HepG2 (cell line): ENCODE data around the gene USP34. TPM values are rescaled to one million over a fixed set of nuclear protein-coding genes. Genes with fewer than 3 reads are reported as not detected.

ENCODE experiments used
- ARID5B ChIP-seq: IDR thresholded peaks from 2 replicates; pipeline ENCODE4 v1.4.0; 2020; ENCODE audit warnings: mild to moderate bottlenecking, missing genetic modification reagents
- CREM ChIP-seq, 2 experiments: sonication (generic) in 1 of 2; formaldehyde crosslinking in 1 of 2; IDR thresholded peaks; 2 replicates each; pipeline versions ENCODE4 v1.4.0 to v1.6.1; 2016 to 2020; ENCODE audit warnings: antibody characterized with exemption in 1 of 2, mild to moderate bottlenecking in 1 of 2, missing genetic modification reagents in 1 of 2
- DR1 ChIP-seq: sonication (generic); formaldehyde crosslinking; IDR thresholded peaks from 2 replicates; pipeline ENCODE4 v1.8.0; 2021; ENCODE audit warnings: mild to moderate bottlenecking, missing genetic modification reagents, inconsistent platforms
- ELF1 ChIP-seq: sonication (generic); formaldehyde crosslinking; IDR thresholded peaks from 2 replicates; pipeline ENCODE4 v1.4.0; 2020; ENCODE audit warnings: missing genetic modification reagents
- FOXA1 ChIP-seq, 2 experiments: fragments of 450-650 bp in 1 of 2; sonication (generic) in 1 of 2; formaldehyde crosslinking in 1 of 2; IDR thresholded peaks; 2 replicates each; pipeline versions ENCODE4 v1.4.0 to v1.6.1; 2016 to 2020; ENCODE audit warnings: missing genetic modification reagents in 1 of 2
- FOXM1 ChIP-seq: sonication (generic); formaldehyde crosslinking; IDR thresholded peaks from 2 replicates; pipeline ENCODE4 v1.5.0; 2020; ENCODE audit warnings: missing genetic modification reagents
- IRF2 ChIP-seq: IDR thresholded peaks from 2 replicates; pipeline ENCODE4 v1.6.1; 2018; ENCODE audit warnings: missing genetic modification reagents, missing compliant biosample characterization
- IRX3 ChIP-seq: sonication (generic); formaldehyde crosslinking; IDR thresholded peaks from 2 replicates; pipeline ENCODE4 v1.8.1; 2023; ENCODE audit warnings: mild to moderate bottlenecking, low read depth, missing genetic modification reagents, borderline replicate concordance
- KMT2A ChIP-seq: sonication (generic); formaldehyde crosslinking; IDR thresholded peaks from 2 replicates; pipeline ENCODE4 v1.4.0; 2020; ENCODE audit warnings: missing genetic modification reagents
- MIER3 ChIP-seq: IDR thresholded peaks from 2 replicates; pipeline ENCODE4 v1.6.1; 2016; ENCODE audit warnings: missing compliant biosample characterization, borderline replicate concordance
- RFX1 ChIP-seq: fragments of 450-650 bp; IDR thresholded peaks from 2 replicates; pipeline ENCODE4 v1.6.1; 2017
- SOX6 ChIP-seq, 2 experiments: fragments of 450-650 bp in 1 of 2; sonication (generic) in 1 of 2; formaldehyde crosslinking in 1 of 2; IDR thresholded peaks; 2 replicates each; pipeline versions ENCODE4 v1.4.0 to v1.6.1; 2017 to 2020; ENCODE audit warnings: antibody characterized with exemption in 1 of 2, mild to moderate bottlenecking in 1 of 2, missing genetic modification reagents in 1 of 2
- SP4 ChIP-seq: sonication (generic); formaldehyde crosslinking; IDR thresholded peaks from 2 replicates; pipeline ENCODE4 v1.8.1; 2023; ENCODE audit warnings: mild to moderate bottlenecking, missing genetic modification reagents
- TARDBP ChIP-seq: sonication (generic); formaldehyde crosslinking; IDR thresholded peaks from 2 replicates; pipeline ENCODE4 v1.8.0; 2022; ENCODE audit warnings: mild to moderate bottlenecking, missing genetic modification reagents
- YEATS4 ChIP-seq: sonication (generic); formaldehyde crosslinking; IDR thresholded peaks from 2 replicates; pipeline ENCODE4 v1.4.0; 2020; ENCODE audit warnings: missing genetic modification reagents, borderline replicate concordance
- ZBTB3 ChIP-seq: sonication (generic); formaldehyde crosslinking; IDR thresholded peaks from 2 replicates; pipeline ENCODE4 v1.4.0; 2020; ENCODE audit warnings: low read depth, mild to moderate bottlenecking, moderate library complexity, missing genetic modification reagents, borderline replicate concordance
- ZHX1 ChIP-seq: sonication (generic); formaldehyde crosslinking; IDR thresholded peaks from 2 replicates; pipeline ENCODE4 v1.8.1; 2022; ENCODE audit warnings: low read depth, mild to moderate bottlenecking, missing genetic modification reagents
- ZKSCAN8 ChIP-seq: IDR thresholded peaks from 2 replicates; pipeline ENCODE4 v1.6.1; 2016; ENCODE audit warnings: borderline replicate concordance, missing genetic modification reagents, missing compliant biosample characterization
- ZNF333 ChIP-seq: sonication (generic); formaldehyde crosslinking; IDR thresholded peaks from 2 replicates; pipeline ENCODE4 v1.4.0; 2020; ENCODE audit warnings: mild to moderate bottlenecking, missing genetic modification reagents, borderline replicate concordance
- ZNF414 ChIP-seq: sonication (generic); formaldehyde crosslinking; IDR thresholded peaks from 2 replicates; pipeline ENCODE4 v1.5.0; 2020; ENCODE audit warnings: missing genetic modification reagents
- ZNF484 ChIP-seq: sonication (generic); formaldehyde crosslinking; IDR thresholded peaks from 2 replicates; pipeline ENCODE4 v1.5.1; 2020; ENCODE audit warnings: mild to moderate bottlenecking, low read depth, missing genetic modification reagents, borderline replicate concordance
- ZNF788 ChIP-seq: sonication (generic); formaldehyde crosslinking; IDR thresholded peaks from 2 replicates; pipeline ENCODE4 v1.5.0; 2020; ENCODE audit warnings: mild to moderate bottlenecking, missing genetic modification reagents, borderline replicate concordance
- polyA plus RNA-seq, 8 experiments: library from polyadenylated mRNA; depleted of rRNA in 3 of 8; stranded (reverse) in 7 of 8; unstranded in 1 of 8; fragments of >200 nt; fragmentation: Illumina TruSeq in 4 of 8; extraction: Trizol in 4 of 8; gene quantifications; 2 replicates each; pipeline versions ENCODE4 v1.2.1 to v1.2.3, GENCODE V29; 2011 to 2016; ENCODE audit warnings: low read depth in 4 of 8, missing spikeins in 1 of 8, mixed read lengths in 1 of 8; ENCODE audit not compliant: insufficient read depth in 1 of 8
- total RNA-seq, 5 experiments: library from RNA; depleted of rRNA; stranded (reverse); fragments of >200 nt; fragmentation: Illumina TruSeq; extraction: Trizol; gene quantifications; 2 replicates each; pipeline ENCODE4 v1.2.3, GENCODE V29; 2016; ENCODE audit warnings: low read depth in 1 of 5

USP34 gene
- total and polyA plus RNA-seq, 2 of the 13 experiments (the other 11 are each of a cell fraction or from before 2014, with no cell fraction given) = 99.2 to 100 TPM

GRCh38 chr2:61471905-61472805, 1.3 kb upstream of the USP34 start (continued):
- TF ChIP-seq CREM (IDR thresholded peaks at IDR 0.05) = peak; percentile 39; the same call in 1 of the 2 replicates
- no peak for TF ChIP-seq CREM (CRISPR knock-in tag; IDR thresholded peaks at IDR 0.05)
- TF ChIP-seq TARDBP (CRISPR knock-in tag) = peak; percentile 63
- no peak for TF ChIP-seq YEATS4 (CRISPR knock-in tag)
- TF ChIP-seq IRF2 = no peak
- TF ChIP-seq SOX6 (IDR thresholded peaks at IDR 0.05) = no peak
- TF ChIP-seq SOX6 (CRISPR knock-in tag; IDR thresholded peaks at IDR 0.05) = no peak
- TF ChIP-seq ZNF484 (CRISPR knock-in tag) = no peak
- no peak for TF ChIP-seq KMT2A (CRISPR knock-in tag)
- TF ChIP-seq MIER3 (CRISPR knock-in tag) = no peak
- TF ChIP-seq RFX1 = no peak
- peak; percentile 30; the same call in 1 of the 2 replicates for TF ChIP-seq ARID5B (CRISPR knock-in tag)
- no peak for TF ChIP-seq FOXA1 (IDR thresholded peaks at IDR 0.05)
- peak; percentile 83 for TF ChIP-seq FOXA1 (CRISPR knock-in tag; IDR thresholded peaks at IDR 0.05)
- TF ChIP-seq SP4 (CRISPR knock-in tag) = no peak
- TF ChIP-seq ELF1 (CRISPR knock-in tag) = no peak
- TF ChIP-seq ZHX1 (CRISPR knock-in tag) = 0 out of 2 replicates have a peak, but pooled peaks have one; percentile 7
- 0 out of 2 replicates have a peak, but pooled peaks have one; percentile 60 for TF ChIP-seq IRX3 (CRISPR knock-in tag)
- TF ChIP-seq ZNF414 (CRISPR knock-in tag) = no peak; the same call in 1 of the 2 replicates
- TF ChIP-seq ZBTB3 (CRISPR knock-in tag) = no peak
- TF ChIP-seq ZKSCAN8 (CRISPR knock-in tag) = no peak
- TF ChIP-seq ZNF788 (CRISPR knock-in tag) = 0 out of 2 replicates have a peak, but pooled peaks have one; percentile 8
- TF ChIP-seq ZNF333 (CRISPR knock-in tag) = no peak
- TF ChIP-seq FOXM1 = no peak
- TF ChIP-seq DR1 = no peak; the same call in 1 of the 2 replicates
